Activated CD8-positive, alpha-beta T cell treated with anti-CD3 and anti-CD28 coated beads, Interleukin-2, amount 10 ng/mL, durations not matched to agents 7 days and 5 days (primary cell): ENCODE measurements around the gene MYO9A. TPM values are rescaled to one million over a fixed set of nuclear protein-coding genes. Genes with fewer than 3 reads are reported as not detected.

Source experiments
- ATAC-seq: fragments of 150-1000 bp; cut with Tn5 transposase; one replicate; pipeline ENCODE4 v1.10.0; 2021; ENCODE audit warnings: moderate library complexity
- CTCF ChIA-PET: fragments of 350-600 bp; sonication (Branson Sonifier 250); formaldehyde crosslinking; loops from one replicate; lab custom pipeline; 2021; ENCODE audit warnings: antibody characterized with exemption; lab: Charles Lee
- POLR2A ChIA-PET: fragments of 350-600 bp; sonication (Branson Sonifier 250); formaldehyde crosslinking; loops from one replicate; lab custom pipeline; 2021; ENCODE audit warnings: antibody characterized with exemption; lab: Charles Lee
- DNase-seq: peaks from one replicate; pipeline ENCODE4 v3.0.0-alpha.2; 2020
- H3K27ac Mint-ChIP-seq: one replicate; pipeline ENCODE4 v1.8.0; 2021; ENCODE audit warnings: mild to moderate bottlenecking, mixed read lengths
- H3K27me3 Mint-ChIP-seq: one replicate; pipeline ENCODE4 v1.8.0; 2021; ENCODE audit warnings: low read depth, mixed read lengths
- H3K36me3 Mint-ChIP-seq: one replicate; pipeline ENCODE4 v1.8.0; 2021; ENCODE audit warnings: low read depth, mixed read lengths
- H3K4me1 Mint-ChIP-seq: one replicate; pipeline ENCODE4 v1.8.0; 2021; ENCODE audit warnings: low read depth, mixed read lengths
- H3K4me3 Mint-ChIP-seq: one replicate; pipeline ENCODE4 v1.8.0; 2021; ENCODE audit warnings: mild to moderate bottlenecking, mixed read lengths
- H3K9me3 Mint-ChIP-seq: one replicate; pipeline ENCODE4 v1.8.0; 2022; ENCODE audit warnings: mixed read lengths; ENCODE audit not compliant: insufficient read depth
- total RNA-seq, 2 experiments: library from RNA; stranded (reverse); gene quantifications; one replicate each; pipeline ENCODE4 v1.2.3, GENCODE V29; 2021

MYO9A gene
- total RNA-seq, 2 experiments from 2014 or later, result 19.0 to 21.3 TPM

DNA sequence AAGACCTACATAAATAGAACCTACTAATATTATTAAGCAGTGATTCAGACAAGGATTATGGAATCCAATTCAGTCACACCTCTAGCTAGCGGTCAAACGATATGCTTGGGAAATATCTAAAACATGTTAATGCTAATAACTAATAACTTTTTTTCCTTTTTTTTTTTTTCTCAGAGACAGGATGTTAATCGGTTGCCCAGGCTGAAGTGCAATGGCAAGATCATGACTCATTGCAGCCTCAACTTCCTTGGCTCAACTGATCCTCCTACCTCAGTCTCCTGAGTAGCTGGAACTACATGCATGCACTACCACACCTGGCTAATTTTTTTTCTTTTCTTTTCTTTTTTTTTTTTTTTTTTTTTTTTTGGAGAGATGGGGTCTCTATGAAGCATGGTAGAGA is 183.5 kb downstream of the MYO9A start:
- DNase-seq, result no peak
- POLR2A ChIA-PET, result no interaction called here
- no peak overlapping the region for H3K4me3 Mint-ChIP-seq
- H3K27me3 Mint-ChIP-seq, result no peaks in the 10 kb centered on the region
- CTCF ChIA-PET, result no interaction called here
- H3K4me1 Mint-ChIP-seq, result no peaks in the 10 kb centered on the region
- H3K36me3 Mint-ChIP-seq, result peaks cover 25% of the 10 kb centered on the region
- H3K9me3 Mint-ChIP-seq, result peaks cover 12% of the 10 kb centered on the region
- ATAC-seq, result no peak
- H3K27ac Mint-ChIP-seq, result no peak overlapping the region

DNA sequence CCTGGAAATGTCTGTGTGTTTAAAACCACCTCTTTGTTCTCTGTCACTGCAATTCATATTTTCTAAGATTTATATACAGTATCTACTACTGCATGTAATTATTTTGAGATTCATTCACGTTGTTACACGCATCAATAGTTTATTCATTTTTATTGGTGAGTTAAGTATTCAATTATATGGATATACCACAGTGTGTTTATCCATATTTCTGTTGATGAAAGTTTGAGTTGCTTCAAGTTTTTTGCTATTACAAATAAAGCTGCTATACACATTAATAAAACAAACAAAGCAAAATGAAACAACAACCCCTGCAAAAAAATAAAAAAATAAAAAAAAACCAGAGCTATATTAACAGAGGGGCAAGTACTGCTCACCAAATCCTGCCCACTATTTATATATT is 185.3 kb downstream of the MYO9A start:
- CTCF ChIA-PET, result no interaction called here
- ATAC-seq (no peak), DNase-seq (no peak)
- H3K9me3 Mint-ChIP-seq, result peaks cover 12% of the 10 kb centered on the region
- H3K36me3 Mint-ChIP-seq, result peaks cover 25% of the 10 kb centered on the region
- POLR2A ChIA-PET, result interaction anchor here (0.6 kb wide), 1 partner anchor 541 kb away, joined by 3 read pairs; no protein-coding TSS in a partner anchor
- H3K4me3 Mint-ChIP-seq, result no peak overlapping the region
- H3K27me3 Mint-ChIP-seq, result no peaks in the 10 kb centered on the region
- H3K4me1 Mint-ChIP-seq, result no peaks in the 10 kb centered on the region
- H3K27ac Mint-ChIP-seq, result no peak overlapping the region

DNA sequence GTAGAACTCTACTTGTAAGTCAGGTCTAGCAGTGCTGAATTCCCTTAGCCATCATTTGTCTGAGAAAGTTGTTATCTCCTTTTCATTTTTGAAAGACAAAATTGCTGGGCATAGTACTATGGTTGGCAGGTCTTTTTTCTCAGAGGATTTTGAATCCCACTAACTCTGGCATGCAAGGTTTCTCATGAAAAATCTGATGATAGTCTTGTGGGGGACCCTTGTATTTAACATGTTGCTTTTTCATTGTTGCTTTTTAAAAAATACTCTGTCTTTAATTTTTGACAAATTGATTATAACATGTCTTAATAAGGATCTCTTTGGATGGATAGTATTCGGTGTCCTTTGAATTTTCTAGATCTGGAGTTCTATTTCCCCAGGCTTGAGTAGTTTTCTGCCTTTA is 186.7 kb downstream of the MYO9A start:
- peaks cover 12% of the 10 kb centered on the region for H3K9me3 Mint-ChIP-seq
- ChIA-PET CTCF (no interaction called here), POLR2A (no interaction called here)
- no peak overlapping the region for H3K27ac Mint-ChIP-seq
- H3K27me3 Mint-ChIP-seq, result no peaks in the 10 kb centered on the region
- H3K4me3 Mint-ChIP-seq, result no peak overlapping the region
- peaks cover 22% of the 10 kb centered on the region for H3K36me3 Mint-ChIP-seq
- DNase-seq (no peak), ATAC-seq (no peak)
- no peaks in the 10 kb centered on the region for H3K4me1 Mint-ChIP-seq

DNA sequence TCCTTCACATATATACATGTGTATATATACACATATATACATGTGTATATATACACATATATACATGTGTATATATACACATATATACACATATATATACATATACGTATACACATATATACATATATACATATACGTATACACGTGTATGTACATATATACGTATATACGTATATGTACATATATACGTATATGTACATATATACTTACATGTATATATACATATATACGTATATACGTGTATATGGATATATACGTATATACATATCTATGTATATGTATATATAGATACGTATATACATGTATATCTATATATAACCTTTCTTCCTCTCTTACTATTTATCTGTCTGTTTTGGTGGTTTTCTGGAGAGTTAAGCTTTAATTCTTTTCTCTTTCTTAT is 192.8 kb downstream of the MYO9A start:
- H3K4me1 Mint-ChIP-seq, result no peaks in the 10 kb centered on the region
- no peaks in the 10 kb centered on the region for H3K27me3 Mint-ChIP-seq
- H3K9me3 Mint-ChIP-seq, result peaks cover 5% of the 10 kb centered on the region
- CTCF ChIA-PET, result no interaction called here
- POLR2A ChIA-PET, result no interaction called here
- ATAC-seq (no peak), DNase-seq (no peak)
- no peak overlapping the region for H3K27ac Mint-ChIP-seq
- no peaks in the 10 kb centered on the region for H3K36me3 Mint-ChIP-seq
- H3K4me3 Mint-ChIP-seq, result no peak overlapping the region

- H3K27me3 Mint-ChIP-seq, result no peaks in the 10 kb centered on the region
- H3K4me3 Mint-ChIP-seq, result no peak overlapping the region
- no peak overlapping the region for H3K27ac Mint-ChIP-seq
- no peaks in the 10 kb centered on the region for H3K9me3 Mint-ChIP-seq
- H3K4me1 Mint-ChIP-seq, result no peaks in the 10 kb centered on the region
- CTCF ChIA-PET, result no interaction called here
- POLR2A ChIA-PET, result no interaction called here
- H3K36me3 Mint-ChIP-seq, result no peaks in the 10 kb centered on the region
- DNase-seq (no peak), ATAC-seq (no peak)
Observed at GRCh38 chr15:71921191-71921590, 196.8 kb downstream of the MYO9A start.

DNA sequence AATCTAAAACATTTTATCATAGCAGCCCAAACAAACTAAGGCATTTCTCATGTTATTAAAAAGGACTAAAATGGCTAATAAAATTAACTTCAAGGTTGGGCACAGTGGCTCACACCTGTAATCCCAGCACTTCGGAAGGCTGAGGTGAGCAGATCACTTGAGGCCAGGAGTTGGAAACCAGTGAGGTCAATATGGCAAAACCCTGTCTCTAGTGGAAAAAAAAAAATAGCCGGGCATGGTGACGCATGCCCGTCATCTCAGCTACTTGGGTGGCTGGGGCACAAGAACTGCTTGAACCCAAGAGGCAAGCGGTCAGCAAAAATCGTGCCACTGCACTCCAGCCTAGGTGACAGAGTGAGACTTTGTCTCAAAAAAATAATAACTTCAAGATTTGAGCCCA is 197.4 kb downstream of the MYO9A start:
- Mint-ChIP-seq H3K9me3 (no peaks in the 10 kb centered on the region), H3K27me3 (no peaks in the 10 kb centered on the region), H3K4me1 (no peaks in the 10 kb centered on the region), H3K4me3 (no peak overlapping the region), H3K36me3 (no peaks in the 10 kb centered on the region), H3K27ac (no peak overlapping the region)
- ChIA-PET POLR2A (no interaction called here), CTCF (no interaction called here)
- ATAC-seq (no peak), DNase-seq (no peak)

GRCh38 chr15:71916834-71917233 is 201.1 kb downstream of the MYO9A start:
- H3K4me1 Mint-ChIP-seq, result no peaks in the 10 kb centered on the region
- no peaks in the 10 kb centered on the region for H3K9me3 Mint-ChIP-seq
- DNase-seq (no peak), ATAC-seq (no peak)
- CTCF ChIA-PET, result no interaction called here
- no peak overlapping the region for H3K4me3 Mint-ChIP-seq
- H3K36me3 Mint-ChIP-seq, result peaks cover 2% of the 10 kb centered on the region
- H3K27ac Mint-ChIP-seq, result no peak overlapping the region
- H3K27me3 Mint-ChIP-seq, result no peaks in the 10 kb centered on the region
- POLR2A ChIA-PET, result no interaction called here

GRCh38 chr15:71914092-71914491 is 203.9 kb downstream of the MYO9A start:
- no peak overlapping the region for H3K4me3 Mint-ChIP-seq
- ATAC-seq (no peak), DNase-seq (no peak)
- no peaks in the 10 kb centered on the region for H3K9me3 Mint-ChIP-seq
- CTCF ChIA-PET, result no interaction called here
- no peaks in the 10 kb centered on the region for H3K27me3 Mint-ChIP-seq
- no peaks in the 10 kb centered on the region for H3K4me1 Mint-ChIP-seq
- no peak overlapping the region for H3K27ac Mint-ChIP-seq
- POLR2A ChIA-PET, result no interaction called here
- H3K36me3 Mint-ChIP-seq, result peaks cover 2% of the 10 kb centered on the region

- no peaks in the 10 kb centered on the region for H3K36me3 Mint-ChIP-seq
- POLR2A ChIA-PET, result no interaction called here
- H3K27me3 Mint-ChIP-seq, result no peaks in the 10 kb centered on the region
- H3K9me3 Mint-ChIP-seq, result no peaks in the 10 kb centered on the region
- H3K4me3 Mint-ChIP-seq, result no peak overlapping the region
- H3K27ac Mint-ChIP-seq, result no peak overlapping the region
- DNase-seq (no peak), ATAC-seq (no peak)
- no peaks in the 10 kb centered on the region for H3K4me1 Mint-ChIP-seq
- CTCF ChIA-PET, result no interaction called here
Observed at GRCh38 chr15:71899674-71900073, 218.3 kb downstream of the MYO9A start.

- no peaks in the 10 kb centered on the region for H3K9me3 Mint-ChIP-seq
- ChIA-PET POLR2A (no interaction called here), CTCF (no interaction called here)
- no peaks in the 10 kb centered on the region for H3K36me3 Mint-ChIP-seq
- no peak overlapping the region for H3K4me3 Mint-ChIP-seq
- DNase-seq (no peak), ATAC-seq (no peak)
- no peaks in the 10 kb centered on the region for H3K4me1 Mint-ChIP-seq
- H3K27ac Mint-ChIP-seq, result no peak overlapping the region
- H3K27me3 Mint-ChIP-seq, result no peaks in the 10 kb centered on the region
Observed at GRCh38 chr15:71893691-71894090, 224.3 kb downstream of the MYO9A start.

- no peaks in the 10 kb centered on the region for H3K9me3 Mint-ChIP-seq
- no peak for DNase-seq
- H3K27ac Mint-ChIP-seq, result no peak overlapping the region
- ATAC-seq, result no peak
- H3K4me3 Mint-ChIP-seq, result no peak overlapping the region
- POLR2A ChIA-PET, result no interaction called here
- no peaks in the 10 kb centered on the region for H3K4me1 Mint-ChIP-seq
- CTCF ChIA-PET, result interaction anchor here (0.7 kb wide), 1 partner anchor 11 kb away, joined by 3 read pairs; no protein-coding TSS in a partner anchor
- H3K36me3 Mint-ChIP-seq, result no peaks in the 10 kb centered on the region
- no peaks in the 10 kb centered on the region for H3K27me3 Mint-ChIP-seq
Observed at GRCh38 chr15:71892335-71892734, 225.6 kb downstream of the MYO9A start.

DNA sequence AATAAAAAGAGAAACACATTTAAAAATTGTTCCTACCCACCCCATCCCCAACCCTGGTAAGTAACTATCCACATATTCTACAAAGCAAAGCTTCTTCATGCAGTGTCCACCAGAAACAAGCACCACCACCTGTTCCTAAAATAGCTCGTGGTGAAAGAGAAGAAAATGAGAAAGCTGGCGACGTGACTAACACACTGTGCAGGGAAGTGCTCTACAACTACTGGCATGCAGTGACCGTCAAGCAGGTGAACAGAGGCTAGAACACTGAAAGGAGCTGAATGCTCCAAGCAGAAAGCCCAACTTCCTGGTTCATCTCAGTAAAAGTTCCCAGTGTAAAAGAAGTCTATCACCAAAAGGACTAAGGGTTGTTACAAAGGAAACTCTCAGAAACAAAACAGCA is 226.9 kb downstream of the MYO9A start:
- Mint-ChIP-seq H3K4me3 (no peak overlapping the region), H3K4me1 (no peaks in the 10 kb centered on the region), H3K27me3 (no peaks in the 10 kb centered on the region), H3K36me3 (no peaks in the 10 kb centered on the region), H3K9me3 (no peaks in the 10 kb centered on the region), H3K27ac (no peak overlapping the region)
- ATAC-seq (no peak), DNase-seq (no peak)
- POLR2A ChIA-PET, result no interaction called here
- CTCF ChIA-PET, result no interaction called here

GRCh38 chr15:71889947-71890346 is 228.0 kb downstream of the MYO9A start:
- Mint-ChIP-seq H3K27me3 (no peaks in the 10 kb centered on the region), H3K4me3 (no peak overlapping the region), H3K9me3 (no peaks in the 10 kb centered on the region), H3K36me3 (no peaks in the 10 kb centered on the region), H3K27ac (no peak overlapping the region), H3K4me1 (no peaks in the 10 kb centered on the region)
- ChIA-PET POLR2A (interaction anchor here (0.7 kb wide), 1 partner anchor 9 kb away, joined by 3 read pairs; no protein-coding TSS in a partner anchor), CTCF (no interaction called here)
- ATAC-seq, result no peak
- DNase-seq, result no peak
